HG03045 (cell line): ENCODE results near the gene TAP2.

Experiments
- ATAC-seq: cut with Tn5 transposase; IDR thresholded peaks from one replicate; pipeline ENCODE4 v1.9.1; 2021; ENCODE audit warnings: mild to moderate bottlenecking, moderate library complexity; ENCODE audit not compliant: unreplicated experiment

Gene TAP2

DNA sequence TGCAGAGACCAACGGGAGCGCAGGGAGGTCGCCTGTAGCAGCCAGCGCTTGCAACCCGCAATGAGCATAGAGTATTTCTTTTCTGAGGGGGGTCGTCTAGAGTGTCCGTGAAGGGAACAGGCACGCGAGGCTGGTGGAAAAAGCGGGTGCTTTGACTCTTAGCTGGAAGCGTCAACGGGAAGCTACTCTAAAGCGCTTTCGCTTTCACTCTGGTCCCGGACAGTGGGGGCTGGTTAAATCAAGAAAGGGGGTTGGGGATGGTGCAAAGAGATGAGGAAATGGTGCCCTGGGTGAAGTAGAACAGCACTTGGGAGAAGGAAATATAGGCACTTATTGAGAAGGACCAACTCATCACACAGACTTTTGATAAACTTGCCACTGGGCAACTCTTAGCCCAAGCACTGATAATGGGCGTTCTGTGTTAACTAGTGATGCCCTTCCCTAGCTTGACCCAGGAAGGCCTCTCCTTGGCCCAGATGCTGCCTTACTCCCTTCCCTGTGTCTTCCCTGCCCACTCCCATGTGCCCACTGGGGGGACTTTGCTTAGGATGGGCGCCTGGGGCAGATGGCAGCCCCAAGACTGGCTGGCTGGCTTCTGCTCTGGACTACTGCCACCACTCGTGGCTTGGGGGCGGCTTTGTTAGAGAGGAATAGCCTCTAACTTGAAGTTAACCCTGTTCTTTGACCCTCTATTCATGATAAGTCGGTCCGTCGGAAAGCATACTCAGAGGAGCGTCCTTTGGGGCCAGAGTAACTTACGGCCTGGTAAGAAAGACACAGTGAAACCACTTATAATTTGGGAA is 16.0 kb upstream of the TAP2 start:
- peak; percentile 15 for ATAC-seq

DNA sequence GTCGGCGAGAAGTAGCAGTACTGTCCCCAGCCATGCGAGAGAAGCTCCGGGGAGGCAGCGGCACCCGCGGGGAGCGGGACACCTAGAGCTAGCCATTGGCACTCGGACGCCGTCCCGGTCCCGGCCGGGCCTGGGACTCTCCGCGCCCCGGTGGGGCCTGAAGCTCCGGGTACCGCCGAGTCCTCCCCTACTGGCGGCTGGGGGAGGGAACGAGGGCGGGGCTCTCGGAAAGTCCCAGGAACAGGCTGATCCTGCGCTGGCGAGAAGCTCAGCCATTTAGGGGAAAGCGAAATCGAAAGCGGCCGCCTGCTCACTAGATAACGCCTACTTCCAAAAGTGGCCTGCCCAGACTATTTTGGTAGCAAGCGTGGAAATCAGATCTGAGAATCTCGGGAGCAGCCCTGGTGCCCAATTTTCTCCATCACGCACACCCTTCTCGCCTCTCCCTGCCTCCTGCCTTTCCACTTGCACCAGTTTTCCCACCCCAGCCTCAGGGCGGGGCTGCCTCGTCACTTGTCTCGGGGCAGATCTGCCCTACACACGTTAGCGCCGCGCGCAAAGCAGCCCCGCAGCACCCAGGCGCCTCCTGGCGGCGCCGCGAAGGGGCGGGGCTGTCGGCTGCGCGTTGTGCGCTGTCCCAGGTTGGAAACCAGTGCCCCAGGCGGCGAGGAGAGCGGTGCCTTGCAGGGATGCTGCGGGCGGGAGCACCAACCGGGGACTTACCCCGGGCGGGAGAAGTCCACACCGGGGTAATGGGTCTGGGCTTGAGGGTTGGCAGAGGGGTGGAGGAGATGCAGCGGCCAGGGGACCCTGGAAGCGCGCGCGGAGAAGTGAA is 15.2 kb upstream of the TAP2 start, which contains the start of the genes PSMB9 and TAP1:
PSMB9 (plus strand) TSS at position 652 of the 835 bp plus-strand sequence; CDS start at position 690, 38 bp downstream.
TAP1 (minus strand) TSS at position 164 of the 835 bp plus-strand sequence; CDS start at position 96, 68 bp downstream.
- peak; percentile 79 for ATAC-seq

GRCh38 chr6:32852844-32853540 is 14.5 kb upstream of the TAP2 start:
- peak; percentile 28 for ATAC-seq

- ATAC-seq, result no peak
Observed at GRCh38 chr6:32852018-32852843, 13.7 kb upstream of the TAP2 start.

DNA sequence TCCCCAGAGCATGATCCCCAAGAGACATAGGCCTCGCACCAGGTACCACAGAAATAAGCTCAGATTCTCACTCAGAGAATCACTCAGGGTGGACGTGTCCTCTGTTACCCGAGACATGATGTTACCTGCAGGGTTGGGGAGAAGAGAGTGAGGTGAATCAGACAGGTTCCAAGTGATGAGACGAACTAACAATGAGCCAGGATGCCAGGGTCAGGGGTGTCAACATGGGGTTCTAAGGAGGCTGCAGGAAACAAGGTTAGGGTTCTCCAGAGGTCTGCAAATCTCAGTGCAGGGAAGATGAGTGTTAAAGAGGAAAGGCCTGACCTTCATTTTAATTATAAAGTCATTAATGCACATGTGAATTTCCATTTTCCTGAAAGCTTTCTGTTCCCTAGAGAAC is 12.5 kb upstream of the TAP2 start:
- no peak for ATAC-seq

- no peak for ATAC-seq
Observed at GRCh38 chr6:32849126-32849525, 10.6 kb upstream of the TAP2 start.

DNA sequence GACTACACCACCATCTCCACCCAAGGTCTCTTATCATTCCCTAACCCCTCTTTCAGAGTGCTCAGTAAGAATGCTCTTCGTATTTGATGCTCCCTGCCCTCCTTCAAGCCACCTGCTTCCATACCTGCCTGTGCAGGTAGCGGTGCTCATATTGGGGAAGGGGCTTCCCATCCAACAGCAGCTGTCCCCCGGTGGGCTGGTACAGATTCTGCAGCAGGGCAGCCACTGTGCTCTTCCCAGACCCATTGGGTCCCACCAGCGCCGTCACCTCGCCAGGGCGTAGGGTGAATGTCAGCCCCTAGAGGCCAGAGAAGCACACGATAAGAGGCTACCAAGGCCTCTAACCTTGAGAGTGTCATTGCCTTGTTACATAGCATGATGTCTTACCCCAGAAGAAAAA is 9.3 kb upstream of the TAP2 start:
- ATAC-seq, result no peak

DNA sequence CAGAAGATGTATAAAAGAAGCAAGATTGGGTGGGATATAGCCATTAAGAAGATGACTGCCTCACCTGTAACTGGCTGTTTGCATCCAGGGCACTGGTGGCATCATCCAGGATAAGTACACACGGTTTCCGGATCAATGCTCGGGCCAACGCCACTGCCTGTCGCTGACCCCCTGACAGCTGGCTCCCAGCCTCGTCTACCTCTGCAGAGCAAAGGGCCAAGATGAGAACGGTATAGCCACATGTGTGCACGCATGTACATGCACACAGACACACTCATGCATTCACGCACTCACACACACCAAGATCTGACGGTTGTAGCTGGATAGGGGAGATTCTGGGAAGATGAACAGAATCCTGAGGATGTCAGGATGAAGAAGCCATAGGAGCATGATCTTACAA is 8.5 kb upstream of the TAP2 start:
- no peak for ATAC-seq

GRCh38 chr6:32845384-32845884 is 6.9 kb upstream of the TAP2 start:
- ATAC-seq, result no peak

GRCh38 chr6:32844839-32845383 is 6.4 kb upstream of the TAP2 start:
- ATAC-seq, result no peak

DNA sequence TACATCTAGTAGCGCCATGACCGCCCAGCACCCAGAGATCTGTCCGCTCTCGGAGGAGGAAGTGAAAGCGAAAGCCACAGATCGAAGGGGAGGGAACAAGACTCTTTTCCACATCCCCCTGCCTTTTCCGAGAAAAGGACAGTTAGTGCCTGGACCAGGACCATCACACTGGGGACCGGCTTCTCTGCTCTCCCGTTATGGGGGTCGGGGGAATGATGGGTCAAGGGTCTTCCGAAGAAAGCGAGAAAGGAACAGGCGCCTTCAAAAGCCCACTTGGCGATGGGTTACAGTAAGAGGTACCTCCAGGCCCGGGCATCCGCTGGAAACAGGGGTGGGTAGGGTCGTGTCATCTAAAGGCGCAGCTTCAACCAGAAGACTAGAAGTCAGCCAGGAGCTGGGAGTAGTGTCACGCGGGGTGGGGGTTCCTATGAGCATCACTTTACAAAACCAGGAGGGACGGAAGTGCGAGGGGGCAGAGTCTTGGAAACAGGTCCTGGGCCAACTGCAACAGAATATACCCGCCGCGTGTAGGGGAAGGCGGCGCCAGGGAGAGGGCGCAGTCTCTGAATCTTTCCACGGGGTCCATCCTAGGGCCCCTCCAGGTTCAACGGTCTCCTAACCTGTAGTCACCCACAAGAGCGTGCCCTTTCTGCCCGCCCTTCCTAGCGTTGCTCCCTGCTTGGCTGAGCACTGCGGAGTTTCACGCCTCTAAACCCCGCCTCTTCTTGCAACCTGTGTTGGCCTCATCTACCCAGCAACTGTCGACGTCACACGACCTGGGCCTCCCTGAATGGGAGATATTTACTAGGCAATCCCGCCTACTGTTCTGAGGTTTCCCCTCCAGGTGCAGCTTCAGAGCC is 5.7 kb upstream of the TAP2 start, which contains the start of gene PSMB8:
PSMB8 (minus strand) TSS at position 69 of the 860 bp plus-strand sequence; CDS start at position 18, 51 bp downstream.
- peak; percentile 67 for ATAC-seq

- no peak for ATAC-seq
Observed at GRCh38 chr6:32843331-32843978, 4.9 kb upstream of the TAP2 start.

DNA sequence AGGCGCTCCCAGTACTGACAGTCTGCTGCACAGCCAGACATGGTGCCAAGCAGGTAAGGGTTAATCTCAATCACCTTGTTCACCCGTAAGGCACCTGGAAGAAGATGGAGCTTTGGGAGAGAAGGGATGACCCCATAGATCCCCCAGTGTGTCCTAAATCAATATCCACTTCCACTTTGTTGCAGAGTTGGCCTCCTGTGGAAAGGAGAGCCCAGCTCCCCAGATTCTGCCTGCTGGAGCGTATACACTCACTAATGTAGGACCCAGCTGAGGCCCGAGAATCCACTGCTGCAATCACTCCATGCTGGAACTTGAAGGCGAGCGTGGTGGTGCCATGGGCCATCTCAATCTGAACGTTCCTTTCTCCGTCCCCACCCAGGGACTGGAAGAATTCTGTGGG is 4.2 kb upstream of the TAP2 start:
- no peak for ATAC-seq

DNA sequence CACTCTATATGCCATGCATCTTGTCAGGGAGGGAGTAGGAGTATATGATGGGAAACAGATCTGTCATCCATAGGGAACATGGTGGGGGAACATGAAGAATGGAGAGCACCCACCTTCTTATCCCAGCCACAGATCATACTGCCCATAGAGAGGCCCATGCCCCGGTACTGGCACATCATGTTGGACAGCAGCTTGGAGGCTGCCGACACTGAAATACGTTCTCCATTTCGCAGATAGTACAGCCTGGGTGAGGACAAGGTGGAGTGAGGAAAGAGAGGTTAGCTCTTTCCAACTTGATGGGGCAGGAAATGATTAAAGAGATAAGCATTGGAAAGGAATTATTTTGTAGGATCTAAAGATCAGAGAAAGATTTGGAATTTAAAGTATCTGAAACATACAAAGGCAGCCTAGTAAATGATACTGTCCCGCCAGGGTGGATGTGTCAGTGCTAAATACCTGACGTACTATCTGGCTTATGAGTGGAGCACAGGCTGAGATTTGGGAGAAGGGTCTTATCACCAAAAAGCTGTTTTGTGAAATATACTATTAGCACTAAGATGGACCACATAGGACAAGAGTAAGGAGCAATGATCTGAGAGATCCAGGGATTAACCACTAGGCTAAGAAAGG is 3.6 kb upstream of the TAP2 start:
- no peak for ATAC-seq

- ATAC-seq, result no peak
Observed at GRCh38 chr6:32840604-32841246, 2.2 kb upstream of the TAP2 start.

DNA sequence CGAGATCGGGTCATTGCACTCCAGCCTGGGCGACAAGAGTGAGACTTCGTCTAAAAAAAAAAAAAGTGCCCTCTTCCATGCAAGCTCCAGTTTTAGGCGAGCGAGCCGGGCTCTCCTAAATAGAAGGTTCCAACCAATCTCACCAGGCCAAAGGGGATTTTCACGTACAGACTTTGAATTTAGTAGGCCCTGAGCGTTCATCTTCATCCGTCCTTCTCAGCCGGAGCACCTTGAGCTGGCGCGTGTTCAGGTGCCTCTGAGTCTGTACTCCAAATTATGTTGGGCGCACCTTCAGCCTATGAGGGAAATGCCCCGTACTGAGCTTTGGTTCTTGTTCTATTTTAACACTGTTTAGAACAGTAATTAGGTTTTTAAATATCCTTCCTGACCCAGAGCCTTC is 817 bp upstream of the TAP2 start:
- ATAC-seq, result no peak

DNA sequence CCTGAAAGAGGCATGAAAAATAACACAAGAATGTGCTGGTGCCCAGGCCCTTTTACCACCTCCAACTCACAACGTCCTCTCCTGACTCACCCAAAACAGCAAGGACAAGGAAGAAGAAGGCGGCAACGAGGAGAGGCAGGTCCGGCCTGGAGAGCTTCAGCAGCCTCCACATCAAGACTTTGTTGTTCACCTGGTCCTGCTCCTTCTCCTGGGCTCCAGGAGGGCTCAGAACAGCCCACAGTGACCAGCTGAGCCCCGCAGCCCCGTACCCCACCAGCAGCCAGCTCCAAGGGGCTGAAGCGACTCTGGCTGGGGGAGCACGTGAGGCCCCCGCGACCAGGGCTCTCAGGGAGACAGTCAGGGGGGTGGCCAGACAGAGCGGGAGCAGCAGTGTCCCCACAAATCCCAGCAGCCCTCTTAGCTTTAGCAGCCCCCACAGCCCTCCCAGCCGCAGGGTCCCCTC is 857 bp downstream of the TAP2 start:
- ATAC-seq, result no peak
